Nucleus accumbens (tissue), 56 donors: Measurements from ENCODE around the gene SEPTIN6.

ENCODE experiments used
- DNase-seq, 56 donors: peaks; one replicate each; lab custom pipeline; 2025; lab: John Stamatoyannopoulos, UW

Gene SEPTIN6

DNA sequence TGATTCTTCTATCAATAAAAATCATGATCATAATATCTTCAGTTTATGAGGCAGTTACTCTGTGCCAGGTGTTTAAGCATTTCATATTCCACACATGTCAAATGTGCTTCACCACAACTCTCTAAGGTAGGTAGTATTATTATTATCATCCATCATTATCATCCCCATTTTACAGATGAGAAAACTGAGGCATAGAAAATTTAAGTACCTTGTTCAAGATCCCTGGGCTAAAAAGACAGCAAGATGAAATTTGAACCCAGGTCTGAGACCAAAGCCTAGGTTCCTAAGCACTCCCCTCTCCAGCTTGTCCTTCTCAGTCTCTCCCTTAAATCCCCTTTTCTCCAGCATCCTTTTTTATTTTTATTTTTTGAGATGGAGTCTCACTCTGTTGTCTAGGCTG, 33.4 kb downstream of the SEPTIN6 start:
- no peak for DNase-seq

DNA sequence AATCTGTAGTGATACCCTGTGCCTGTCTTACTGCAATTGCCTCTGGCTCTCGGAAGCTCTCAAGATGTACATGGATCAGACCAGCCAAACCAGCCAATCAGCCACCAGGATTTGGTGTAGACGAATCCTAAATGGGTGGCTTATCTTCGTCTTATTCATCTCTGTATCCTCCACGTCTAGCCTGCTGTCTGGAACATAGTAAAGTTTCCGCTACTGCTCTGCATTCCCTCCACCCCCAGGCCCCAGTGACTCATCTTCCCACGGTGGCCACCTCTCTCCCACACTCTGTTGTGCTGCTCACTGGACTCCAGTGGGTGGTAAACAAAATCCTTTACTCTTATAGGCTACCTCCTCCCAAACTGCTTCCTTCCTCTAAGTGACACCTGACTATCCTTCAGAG, 37.8 kb downstream of the SEPTIN6 start:
- DNase-seq, result no peak

DNA sequence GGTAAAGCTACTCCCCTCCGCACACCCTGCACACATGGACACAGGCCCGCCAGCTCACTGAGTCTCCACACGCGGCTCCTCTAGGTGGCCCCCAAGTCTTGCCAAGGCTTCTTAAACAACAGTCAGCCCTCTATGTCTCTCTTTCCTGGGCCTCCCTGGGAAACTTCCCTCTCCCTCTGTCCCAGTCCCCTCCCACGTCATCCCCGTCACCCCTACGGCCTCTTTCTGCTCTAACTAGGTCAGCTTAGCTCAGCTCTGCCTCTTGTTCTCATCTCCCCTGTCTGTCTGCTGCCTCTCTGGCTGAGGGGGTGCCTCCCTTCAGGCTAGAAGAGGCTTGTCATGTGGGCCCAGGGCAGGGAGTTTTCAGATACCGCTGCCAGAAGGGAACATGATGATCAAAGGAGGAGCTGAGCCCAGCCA, 38.8 kb downstream of the SEPTIN6 start:
- DNase-seq, result peak in 22 of 56 donors; percentile 2 to 57 (median 7)

DNA sequence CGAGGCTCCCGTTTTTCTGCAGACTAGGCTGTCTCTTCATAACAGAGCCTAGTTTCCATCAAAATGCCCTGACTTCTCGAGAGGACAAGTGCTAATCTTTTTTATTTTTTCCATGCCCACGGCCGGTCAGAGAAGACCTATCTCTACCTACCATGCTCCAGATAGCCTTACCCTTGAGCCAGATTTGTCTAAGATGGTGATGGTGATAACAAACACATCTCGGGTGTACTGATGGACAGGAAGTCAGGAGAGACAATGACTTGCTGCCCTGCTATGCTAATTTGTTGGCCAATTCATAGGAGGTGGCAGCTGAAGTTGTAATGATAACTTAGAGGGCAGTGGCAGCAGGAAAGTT, 44.6 kb downstream of the SEPTIN6 start:
- no peak for DNase-seq

DNA sequence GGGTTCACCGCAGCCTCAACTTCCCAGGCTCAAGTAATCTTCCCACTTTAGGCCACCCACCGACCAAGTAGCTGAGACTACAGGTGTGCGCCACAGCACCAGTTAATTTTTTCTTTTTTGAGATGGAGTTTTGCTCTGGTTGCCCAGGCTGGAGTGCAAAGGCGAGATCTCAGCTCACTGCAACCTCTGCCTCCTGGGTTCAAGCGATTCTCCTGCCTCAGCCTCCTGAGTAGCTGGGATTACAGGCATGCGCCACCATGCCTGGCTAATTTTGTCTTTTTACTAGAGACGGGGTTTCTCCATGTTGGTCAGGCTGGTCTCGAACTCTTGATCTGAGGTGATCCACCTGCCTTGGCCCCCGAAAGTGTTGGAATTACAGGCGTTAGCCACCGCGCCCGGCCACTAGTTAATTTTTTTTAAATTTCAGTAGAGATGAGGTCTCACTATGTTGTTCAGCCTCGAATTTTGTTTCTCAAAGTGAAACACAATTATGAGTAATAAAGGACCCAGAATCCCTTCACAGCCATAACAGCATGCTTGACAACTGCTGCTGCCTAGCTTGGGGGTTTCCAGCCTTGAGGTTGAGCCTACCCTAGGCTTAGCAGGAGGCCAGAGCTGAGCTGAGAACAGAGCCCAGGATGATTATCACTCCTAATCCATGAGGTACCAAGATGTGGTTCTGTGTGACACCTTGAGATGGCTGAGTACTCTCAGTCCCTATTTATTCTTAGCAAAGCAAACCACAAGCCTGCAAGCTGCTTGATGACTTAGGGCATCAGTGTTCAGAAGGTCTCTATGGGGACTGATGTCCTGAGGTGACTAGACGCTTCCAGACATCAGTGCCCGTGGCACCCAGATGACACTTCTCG, 45.2 kb downstream of the SEPTIN6 start:
- DNase-seq, result no peak

DNA sequence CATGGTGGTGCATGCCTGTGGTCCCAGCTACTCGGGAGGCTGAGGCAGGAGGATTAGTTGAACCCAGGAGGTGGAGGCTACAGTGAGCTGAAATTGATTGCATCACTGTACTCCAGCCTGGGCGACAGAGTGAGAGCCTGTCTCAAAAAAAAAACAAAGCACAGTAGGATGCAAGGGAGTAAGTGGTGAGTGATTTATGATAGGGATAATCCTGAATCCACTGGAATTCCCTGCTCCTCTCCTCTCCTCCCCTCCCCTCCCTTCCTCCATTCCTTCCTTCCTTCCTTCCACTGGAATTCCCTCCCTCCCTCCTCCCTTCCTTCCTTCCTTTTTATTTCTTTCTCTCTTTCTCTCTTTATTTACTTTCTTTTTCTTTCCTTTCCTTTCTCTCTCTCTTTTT, 45.9 kb downstream of the SEPTIN6 start:
- DNase-seq, result no peak

DNA sequence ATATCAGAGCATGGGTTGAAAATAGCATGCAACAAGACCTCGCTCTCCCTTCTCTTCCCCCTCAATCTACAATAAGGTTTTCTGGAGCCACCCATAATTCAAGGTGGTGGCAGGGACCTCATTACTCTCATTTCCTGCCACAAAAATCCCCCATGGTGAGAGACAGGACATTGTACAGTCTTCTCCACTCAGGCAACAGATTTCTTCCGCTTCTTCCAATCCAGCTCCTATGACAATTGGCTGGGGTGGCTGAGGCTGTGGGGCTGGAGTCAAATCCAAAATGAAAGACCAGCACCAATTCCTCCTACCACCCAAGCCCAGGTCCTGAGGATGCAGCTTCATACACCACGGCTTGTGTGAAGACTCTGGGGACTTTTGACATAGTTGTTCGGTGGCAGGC, 46.5 kb downstream of the SEPTIN6 start:
- no peak for DNase-seq

DNA sequence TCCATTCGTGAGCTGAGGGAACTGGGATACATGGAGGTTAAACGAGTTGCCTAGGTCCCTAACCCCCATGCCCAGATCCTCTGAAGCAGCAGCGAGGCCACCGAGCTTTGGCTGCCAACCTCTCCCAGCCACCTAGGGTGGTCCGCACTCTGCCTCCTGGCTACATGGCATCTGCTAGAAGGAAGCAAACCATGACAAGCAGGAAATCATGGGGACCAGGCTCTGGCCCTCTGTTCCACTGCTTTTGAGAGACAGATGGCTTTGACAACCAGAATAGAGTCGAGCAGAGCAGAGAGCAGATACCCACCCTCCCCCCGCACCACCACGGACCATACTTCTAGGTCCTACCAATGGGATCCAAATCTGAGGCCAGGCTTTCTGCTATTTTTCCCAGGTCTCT, 49.3 kb downstream of the SEPTIN6 start:
- no peak for DNase-seq
